Fibroblast of pulmonary artery (primary cell): ENCODE data around the gene GMIP.

ENCODE experiments used
- DNase-seq: peaks from one replicate; pipeline ENCODE4 v3.0.0-alpha.2; 2010; ENCODE audit warnings: low read depth
- H3K4me3 ChIP-seq: replicated peaks from 2 replicates; pipeline ENCODE4 v1.5.1; 2011; ENCODE audit warnings: low read depth, mild to moderate bottlenecking, control low read depth, low read length, moderate library complexity
- TF ChIP-seq, protein P1 (sequence below): IDR thresholded peaks from 2 replicates; pipeline ENCODE4 v1.5.1; 2011; ENCODE audit warnings: mild to moderate bottlenecking, control low read depth, low read length, inconsistent platforms; ENCODE audit errors: missing control alignments

GMIP gene

DNA sequence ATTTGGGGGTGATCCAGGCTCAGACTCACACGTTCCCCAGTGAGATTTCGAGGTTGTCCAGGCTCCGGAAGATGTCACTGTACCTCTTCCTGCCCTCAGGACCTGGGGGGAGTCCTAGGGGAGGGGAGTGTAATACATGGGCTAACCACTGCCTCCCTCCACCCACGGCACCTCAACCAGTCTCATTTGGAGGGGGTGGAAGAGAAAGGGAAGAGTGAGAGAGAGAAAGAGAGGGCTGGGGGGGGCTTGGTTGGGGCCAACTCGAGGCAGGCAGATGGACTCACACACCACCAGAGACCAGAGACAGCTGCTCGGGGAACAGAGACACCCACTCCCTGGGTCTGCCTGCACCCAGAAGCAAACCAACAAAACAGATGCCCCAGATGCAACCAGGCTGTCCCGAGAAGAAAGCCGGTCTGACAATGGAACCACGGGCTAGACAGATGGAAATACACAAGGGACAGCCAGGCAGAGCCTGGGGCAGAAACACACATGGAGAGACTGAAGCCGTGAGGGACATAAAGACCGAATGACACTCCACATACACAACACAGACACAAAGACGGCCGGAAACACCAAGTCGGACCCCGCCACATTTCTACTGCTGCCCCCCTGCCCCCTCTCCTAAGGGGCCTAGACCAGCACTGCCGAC lies 825 bp downstream of the GMIP start:
- peak overlapping the region; percentile 83 for H3K4me3 ChIP-seq
- TF ChIP-seq, protein P1, sequence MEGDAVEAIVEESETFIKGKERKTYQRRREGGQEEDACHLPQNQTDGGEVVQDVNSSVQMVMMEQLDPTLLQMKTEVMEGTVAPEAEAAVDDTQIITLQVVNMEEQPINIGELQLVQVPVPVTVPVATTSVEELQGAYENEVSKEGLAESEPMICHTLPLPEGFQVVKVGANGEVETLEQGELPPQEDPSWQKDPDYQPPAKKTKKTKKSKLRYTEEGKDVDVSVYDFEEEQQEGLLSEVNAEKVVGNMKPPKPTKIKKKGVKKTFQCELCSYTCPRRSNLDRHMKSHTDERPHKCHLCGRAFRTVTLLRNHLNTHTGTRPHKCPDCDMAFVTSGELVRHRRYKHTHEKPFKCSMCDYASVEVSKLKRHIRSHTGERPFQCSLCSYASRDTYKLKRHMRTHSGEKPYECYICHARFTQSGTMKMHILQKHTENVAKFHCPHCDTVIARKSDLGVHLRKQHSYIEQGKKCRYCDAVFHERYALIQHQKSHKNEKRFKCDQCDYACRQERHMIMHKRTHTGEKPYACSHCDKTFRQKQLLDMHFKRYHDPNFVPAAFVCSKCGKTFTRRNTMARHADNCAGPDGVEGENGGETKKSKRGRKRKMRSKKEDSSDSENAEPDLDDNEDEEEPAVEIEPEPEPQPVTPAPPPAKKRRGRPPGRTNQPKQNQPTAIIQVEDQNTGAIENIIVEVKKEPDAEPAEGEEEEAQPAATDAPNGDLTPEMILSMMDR, result no peak
- DNase-seq, result no peak

DNA sequence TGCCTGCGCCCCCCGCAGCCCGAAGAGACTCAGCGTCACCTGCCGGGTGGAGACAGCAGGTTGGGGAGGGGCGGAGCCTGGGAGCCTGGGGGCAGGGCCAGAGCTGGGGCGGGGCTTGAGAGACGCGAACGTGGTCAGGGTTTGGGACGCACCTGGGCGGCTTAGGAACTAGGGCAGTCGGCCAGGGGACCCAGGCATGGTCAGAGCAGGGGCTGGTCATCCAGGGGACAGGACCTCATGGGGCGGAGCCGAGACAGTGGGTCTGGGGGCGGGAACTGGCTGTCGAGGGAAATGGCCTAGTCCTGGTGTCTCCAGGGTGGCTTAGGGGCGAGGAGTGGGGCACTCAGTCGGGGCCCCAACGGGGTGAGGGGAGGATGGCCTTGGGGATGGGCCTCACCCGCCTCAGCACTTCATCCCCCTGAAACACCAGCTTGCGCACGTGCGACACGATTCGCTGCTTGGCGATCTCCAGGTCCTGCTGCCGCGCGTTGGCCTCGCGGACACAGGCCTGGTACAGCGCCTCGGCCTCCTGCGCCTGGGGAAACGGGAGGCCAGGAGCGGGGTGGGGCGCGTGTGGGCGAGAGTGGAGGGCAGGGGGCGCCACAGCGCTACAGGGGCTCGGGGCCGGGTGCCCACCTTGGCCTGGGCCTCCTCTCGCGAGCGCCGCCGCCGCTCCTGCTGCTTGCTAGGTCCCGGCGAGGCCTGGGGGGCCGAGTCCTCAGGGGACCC lies 5.8 kb downstream of the GMIP start:
- no peak for DNase-seq
- H3K4me3 ChIP-seq, result no peak overlapping the region
- TF ChIP-seq, protein P1, result no peak

DNA sequence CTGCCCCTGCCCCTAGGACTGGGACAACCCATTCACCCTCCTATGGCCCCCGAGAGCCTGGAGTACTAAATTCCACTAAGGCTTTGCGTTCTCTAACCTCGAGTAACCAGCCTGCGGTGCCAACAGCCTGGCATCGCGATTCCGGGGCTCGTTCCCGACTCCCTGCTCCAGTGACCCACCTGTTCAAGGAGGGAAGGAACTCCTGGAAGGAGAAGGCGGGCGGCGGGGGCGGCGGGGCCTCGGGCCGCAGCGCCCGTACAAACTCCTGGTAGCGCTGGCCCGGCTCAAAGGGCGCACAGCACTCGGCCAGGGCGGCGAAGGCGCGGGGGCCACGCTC lies 6.3 kb downstream of the GMIP start:
- no peak for DNase-seq
- no peak overlapping the region for H3K4me3 ChIP-seq
- TF ChIP-seq, protein P1, result no peak

DNA sequence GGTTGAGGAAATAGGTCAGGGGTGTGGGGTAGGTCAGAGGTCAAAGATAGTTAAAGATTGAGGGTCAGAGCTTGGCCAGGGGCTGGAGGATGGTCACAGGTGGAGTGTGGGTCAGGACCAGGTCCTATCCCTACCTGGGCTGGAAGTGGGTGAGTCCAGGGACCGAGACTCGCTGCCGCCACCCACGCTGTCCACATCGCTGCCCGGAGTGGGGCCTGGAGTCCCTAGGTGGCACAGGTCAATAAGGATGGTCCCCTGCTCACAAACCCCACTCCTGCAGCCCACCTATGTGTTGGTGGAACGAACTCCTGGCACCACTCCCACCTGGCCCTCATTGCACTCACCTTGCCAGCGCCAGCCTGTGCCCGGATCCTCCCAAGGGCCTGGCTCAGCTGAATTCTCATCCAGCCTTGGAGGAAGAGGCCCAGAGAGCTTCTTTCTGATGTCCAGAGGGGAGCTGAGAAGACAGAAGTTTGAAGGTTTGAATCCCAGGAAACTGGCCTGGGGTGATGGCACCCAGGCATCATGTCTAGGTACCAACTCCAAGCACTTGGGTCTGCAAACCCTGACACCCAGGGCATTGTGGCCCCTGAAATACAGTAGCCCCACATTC lies 6.8 kb downstream of the GMIP start:
- no peak overlapping the region for H3K4me3 ChIP-seq
- TF ChIP-seq, protein P1, result no peak
- DNase-seq, result no peak

DNA sequence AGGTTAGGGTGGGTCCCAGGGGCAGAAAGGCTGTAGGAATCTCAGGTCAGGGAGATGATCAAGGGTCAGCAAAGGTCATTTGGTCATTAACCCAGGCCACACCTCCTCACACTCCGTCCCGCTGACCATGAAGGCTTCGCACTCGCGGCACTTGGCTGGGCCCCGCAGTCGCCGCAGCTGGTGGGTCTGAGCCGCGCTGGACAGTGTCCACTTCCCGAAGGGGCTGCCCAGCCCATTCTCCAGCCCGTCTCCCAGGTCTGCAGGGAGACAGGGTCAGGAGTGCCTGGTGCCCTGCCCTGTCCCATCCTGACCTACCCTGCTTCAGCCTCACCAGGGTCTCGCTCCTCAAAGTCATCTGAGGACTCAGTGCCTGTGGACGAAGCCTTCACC lies 8.1 kb downstream of the GMIP start:
- no peak overlapping the region for H3K4me3 ChIP-seq
- no peak for DNase-seq
- TF ChIP-seq, protein P1, result no peak

DNA sequence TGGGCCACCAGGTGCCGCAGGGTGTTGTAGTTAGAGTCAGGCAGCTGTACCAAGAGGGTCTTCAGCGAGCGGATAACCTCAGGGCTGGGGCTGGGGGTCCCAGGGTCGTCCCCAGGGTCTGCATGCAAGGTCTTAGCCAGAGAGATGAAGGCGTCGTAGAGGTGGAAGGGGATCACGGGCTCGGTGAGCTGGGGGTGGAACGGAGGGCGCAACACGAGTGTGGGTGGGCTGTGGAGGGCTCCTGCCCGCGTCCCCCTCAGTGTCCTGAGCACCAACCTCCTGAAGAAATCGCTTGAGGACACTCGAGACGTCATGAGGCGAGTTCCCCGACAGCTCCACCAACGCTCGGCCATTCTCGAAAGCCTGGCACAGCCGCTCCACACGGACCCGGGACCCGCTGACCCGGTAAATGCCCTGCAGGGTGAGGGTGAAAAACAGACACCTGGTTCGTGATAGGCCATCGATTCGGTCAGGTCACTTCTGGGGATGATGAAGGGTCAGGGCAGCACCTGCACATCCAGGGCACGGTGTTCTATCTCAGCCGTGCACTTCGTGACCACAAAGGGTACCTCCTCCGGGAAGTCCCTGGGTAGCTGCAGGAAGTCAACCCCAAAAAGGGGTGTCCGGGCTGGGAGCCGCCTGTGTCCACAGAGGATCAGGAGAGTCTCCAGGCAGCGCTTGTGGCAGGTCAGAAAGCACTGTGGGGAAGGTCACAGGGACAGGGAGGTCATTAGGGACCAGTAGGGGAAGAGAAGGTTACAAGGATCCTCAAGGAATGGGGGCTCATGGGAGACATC lies 8.7 kb downstream of the GMIP start:
- TF ChIP-seq, protein P1, result no peak
- DNase-seq, result no peak
- H3K4me3 ChIP-seq, result no peak overlapping the region
